ENCODE data around the gene PLAGL2. TPM values are rescaled to one million over a fixed set of nuclear protein-coding genes. Genes with fewer than 3 reads are reported as not detected.

Gene PLAGL2
- polyA plus RNA-seq, 1 donor from 2014 or later: 4.8 TPM

DNA sequence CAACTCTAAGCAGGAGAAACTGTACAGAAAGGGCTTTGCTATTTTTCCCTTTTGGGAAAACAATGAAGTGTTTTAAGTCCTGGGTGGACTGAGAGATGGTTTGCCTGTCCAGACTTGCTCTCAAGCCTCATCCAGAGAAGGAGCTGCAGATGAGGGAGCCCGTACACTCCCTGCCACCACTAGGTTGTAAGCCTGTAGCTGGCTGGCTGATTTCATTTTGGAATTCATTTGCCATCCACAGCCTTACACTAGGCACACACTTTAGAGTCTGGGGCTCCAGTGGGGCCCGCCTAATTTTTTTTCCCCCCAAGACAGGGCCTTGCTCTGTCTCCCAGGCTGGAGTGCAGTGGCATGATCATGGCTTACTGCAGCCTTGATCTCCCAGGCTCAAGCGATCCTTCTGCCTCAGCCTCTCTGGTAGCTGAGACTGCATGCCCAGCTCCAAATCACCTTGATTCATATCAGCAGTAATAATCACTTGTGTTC lies 28.5 kb upstream of the PLAGL2 start:
- Mint-ChIP-seq H3K27ac (no peak overlapping the region), H3K4me1 (peaks cover 16 to 23% (median 21%) of the 10 kb centered on the region in 3 donors), H3K4me3 (no peak overlapping the region), H3K27me3 (no peaks in the 10 kb centered on the region), H3K9me3 (no peaks in the 10 kb centered on the region), H3K36me3 (peaks cover 10% of the 10 kb centered on the region)

DNA sequence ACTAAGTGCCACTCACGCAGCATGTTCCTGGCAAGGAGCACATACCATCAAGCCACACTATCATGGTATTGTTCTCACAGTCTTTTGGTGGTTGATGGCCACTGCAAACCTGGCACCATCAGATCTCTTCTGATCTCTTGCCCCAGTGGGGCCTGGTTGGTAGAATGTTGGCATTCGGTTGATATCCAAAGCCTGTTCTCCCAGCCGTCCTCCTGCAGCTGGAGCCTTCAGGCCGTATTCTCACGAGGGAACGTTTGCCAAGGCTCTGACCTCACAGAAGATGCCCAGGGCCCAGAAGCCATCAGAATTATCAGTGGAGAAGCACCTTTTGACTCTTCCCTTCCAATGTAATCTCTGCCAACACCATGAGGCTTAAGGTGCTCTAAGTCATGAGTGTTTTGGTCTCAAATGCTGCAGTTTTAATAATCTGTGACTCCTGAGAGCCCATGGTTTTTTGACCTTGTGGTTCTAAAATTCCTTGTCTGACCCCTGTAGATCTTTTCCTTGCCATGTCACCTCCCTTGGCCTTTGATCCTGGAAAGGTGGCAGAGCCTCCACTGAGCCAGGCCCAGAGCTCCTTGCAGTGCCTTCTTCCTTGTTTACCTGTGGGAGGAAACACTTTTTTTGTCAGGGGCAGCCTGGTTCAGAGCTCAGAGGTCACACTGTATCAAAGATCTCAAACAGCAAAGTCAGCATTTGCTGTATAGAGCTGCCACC lies 27.9 kb upstream of the PLAGL2 start:
- peaks cover 10% of the 10 kb centered on the region for H3K36me3 Mint-ChIP-seq
- H3K4me1 Mint-ChIP-seq: peaks cover 15 to 22% (median 19%) of the 10 kb centered on the region in 3 donors
- no peaks in the 10 kb centered on the region for H3K27me3 Mint-ChIP-seq
- no peaks in the 10 kb centered on the region for H3K9me3 Mint-ChIP-seq
- H3K4me3 Mint-ChIP-seq: no peak overlapping the region
- no peak overlapping the region for H3K27ac Mint-ChIP-seq

DNA sequence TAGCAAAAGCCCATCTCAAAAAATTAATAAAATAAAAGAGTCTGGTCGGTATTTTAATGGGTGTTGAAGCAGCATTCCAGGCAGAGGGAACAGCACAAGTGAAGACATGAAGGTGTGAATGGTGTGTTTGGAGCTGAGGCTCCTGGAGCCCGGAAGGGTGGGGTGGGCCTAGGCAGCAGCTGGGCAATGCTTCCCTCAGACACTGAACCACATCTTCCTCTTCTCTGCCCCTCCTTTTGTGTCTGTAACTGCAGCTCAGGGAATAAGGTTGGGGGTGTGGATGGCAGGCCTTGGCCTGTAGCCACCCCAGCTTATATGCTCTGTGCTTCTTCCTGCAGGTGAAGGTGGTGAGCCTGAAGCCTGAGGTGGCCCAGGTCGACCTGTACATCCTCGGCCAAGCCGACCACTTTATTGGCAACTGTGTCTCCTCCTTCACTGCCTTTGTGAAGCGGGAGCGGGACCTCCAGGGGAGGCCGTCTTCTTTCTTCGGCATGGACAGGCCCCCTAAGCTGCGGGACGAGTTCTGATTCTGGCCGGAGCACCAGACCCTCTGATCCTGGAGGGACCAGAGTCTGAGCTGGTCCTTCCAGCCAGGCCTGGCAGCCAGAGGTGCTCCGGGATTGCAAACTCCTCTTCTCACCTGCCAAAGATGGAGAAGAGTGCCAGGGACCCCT lies 26.7 kb upstream of the PLAGL2 start:
- no peaks in the 10 kb centered on the region for H3K27me3 Mint-ChIP-seq
- H3K36me3 Mint-ChIP-seq: peaks cover 10% of the 10 kb centered on the region
- H3K4me1 Mint-ChIP-seq: peaks cover 7 to 12% (median 11%) of the 10 kb centered on the region in 3 donors
- H3K4me3 Mint-ChIP-seq: peak overlapping the region in 1 of 4 donors; percentile 22
- no peaks in the 10 kb centered on the region for H3K9me3 Mint-ChIP-seq
- H3K27ac Mint-ChIP-seq: no peak overlapping the region

DNA sequence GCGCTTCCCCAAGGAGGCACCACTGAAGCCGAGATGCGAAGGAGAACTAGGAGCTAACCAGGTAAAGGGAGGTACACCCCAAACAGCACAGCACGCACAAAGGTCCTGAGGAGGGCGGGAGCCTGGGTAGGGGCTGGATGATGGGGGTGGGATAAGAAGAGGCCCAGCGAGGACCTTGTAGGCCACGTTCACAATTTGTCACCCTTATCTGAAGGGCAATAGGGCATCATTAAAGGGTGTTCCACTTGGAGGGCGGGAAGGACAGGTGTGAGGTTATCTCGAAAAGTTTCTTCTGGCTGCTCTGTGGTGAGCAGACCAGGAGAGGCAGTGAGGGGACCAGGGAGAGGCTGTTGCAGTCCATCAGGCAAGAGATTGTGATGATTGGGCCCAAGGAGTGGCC lies 25.7 kb upstream of the PLAGL2 start:
- no peak overlapping the region for H3K27ac Mint-ChIP-seq
- no peaks in the 10 kb centered on the region for H3K9me3 Mint-ChIP-seq
- H3K4me3 Mint-ChIP-seq: no peak overlapping the region
- no peaks in the 10 kb centered on the region for H3K27me3 Mint-ChIP-seq
- peaks cover 7 to 12% (median 9%) of the 10 kb centered on the region in 3 donors for H3K4me1 Mint-ChIP-seq
- peaks cover 10% of the 10 kb centered on the region for H3K36me3 Mint-ChIP-seq

DNA sequence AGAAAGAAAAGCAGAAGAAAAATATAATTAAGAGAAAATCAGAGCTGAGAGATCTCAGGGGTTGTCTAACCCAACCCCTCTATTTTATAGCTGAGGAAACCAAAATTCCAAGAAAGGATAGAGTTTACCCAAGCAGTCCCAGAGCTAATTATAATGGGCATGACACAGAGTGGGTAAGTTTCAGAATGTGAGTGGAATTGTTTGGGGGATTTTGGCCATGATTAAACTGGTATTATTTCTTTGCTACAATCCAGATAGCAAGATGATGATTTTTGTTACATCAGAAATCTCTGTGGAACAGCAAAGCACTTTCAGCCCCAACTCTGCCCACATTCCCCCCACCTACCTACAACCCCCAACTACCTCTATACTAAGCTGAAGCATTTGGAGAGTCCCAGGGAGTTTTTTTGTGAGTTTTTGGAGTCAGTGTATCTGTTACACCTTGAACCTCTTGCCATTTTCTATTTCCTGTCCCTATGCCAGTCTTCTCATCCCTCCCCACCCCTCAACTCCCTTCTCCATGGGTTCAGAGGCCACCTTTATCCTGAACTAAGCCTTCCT lies 24.9 kb upstream of the PLAGL2 start:
- no peaks in the 10 kb centered on the region for H3K27me3 Mint-ChIP-seq
- H3K4me1 Mint-ChIP-seq: peaks cover 7 to 12% (median 9%) of the 10 kb centered on the region in 3 donors
- H3K4me3 Mint-ChIP-seq: peak overlapping the region in 1 of 4 donors; percentile 49
- H3K36me3 Mint-ChIP-seq: peaks cover 8% of the 10 kb centered on the region
- no peaks in the 10 kb centered on the region for H3K9me3 Mint-ChIP-seq
- peak overlapping the region; percentile 54 to 93 (median 58) for H3K27ac Mint-ChIP-seq

DNA sequence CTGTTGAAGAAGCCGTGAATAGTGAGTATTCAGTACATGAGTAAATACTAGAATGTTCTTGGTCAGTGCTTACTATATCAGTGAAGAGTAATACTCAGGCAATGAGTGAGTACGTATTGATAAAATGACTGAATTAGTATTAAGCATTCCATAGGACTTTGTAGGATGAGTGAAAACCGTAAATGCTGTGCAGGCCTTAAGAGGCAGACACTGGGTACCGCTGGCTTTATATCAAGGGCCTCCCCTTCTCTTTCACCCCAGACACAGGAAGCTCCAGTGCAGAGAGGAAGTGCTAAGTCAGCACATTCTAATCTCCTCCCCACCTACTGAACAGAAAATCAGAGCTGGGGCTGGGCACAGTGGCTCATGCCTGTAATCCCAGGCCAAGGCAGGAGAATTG lies 24.3 kb upstream of the PLAGL2 start:
- peak overlapping the region in 1 of 4 donors; percentile 49 for H3K4me3 Mint-ChIP-seq
- H3K4me1 Mint-ChIP-seq: peaks cover 7 to 12% (median 9%) of the 10 kb centered on the region in 3 donors
- H3K27ac Mint-ChIP-seq: peak overlapping the region; percentile 54 to 93 (median 58)
- H3K27me3 Mint-ChIP-seq: no peaks in the 10 kb centered on the region
- H3K9me3 Mint-ChIP-seq: no peaks in the 10 kb centered on the region
- H3K36me3 Mint-ChIP-seq: peaks cover 8% of the 10 kb centered on the region

DNA sequence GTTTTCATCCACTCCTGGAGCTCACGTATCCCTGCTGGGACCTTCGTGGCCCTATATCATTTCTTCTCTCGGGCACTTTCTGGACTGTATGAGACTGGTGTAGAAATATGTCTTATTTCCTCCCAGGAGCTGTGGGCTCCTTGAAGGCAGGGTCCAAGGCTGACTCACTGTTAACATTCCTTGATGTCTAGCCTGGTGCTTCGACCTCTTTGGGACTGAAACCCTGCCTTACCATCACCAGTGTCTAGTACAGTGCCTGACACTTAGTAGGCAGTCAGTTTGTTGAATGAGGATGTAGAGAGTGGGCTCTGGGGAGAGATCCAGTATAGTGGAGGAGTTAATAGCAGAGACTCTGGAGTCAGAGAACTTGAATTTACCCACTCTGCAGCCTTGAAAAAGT lies 23.7 kb upstream of the PLAGL2 start:
- Mint-ChIP-seq H3K4me3 (no peak overlapping the region), H3K4me1 (peaks cover 7 to 12% (median 9%) of the 10 kb centered on the region in 3 donors), H3K36me3 (peaks cover 8% of the 10 kb centered on the region), H3K27me3 (no peaks in the 10 kb centered on the region), H3K27ac (peak overlapping the region in 2 of 3 donors; percentile 58 to 93), H3K9me3 (no peaks in the 10 kb centered on the region)

DNA sequence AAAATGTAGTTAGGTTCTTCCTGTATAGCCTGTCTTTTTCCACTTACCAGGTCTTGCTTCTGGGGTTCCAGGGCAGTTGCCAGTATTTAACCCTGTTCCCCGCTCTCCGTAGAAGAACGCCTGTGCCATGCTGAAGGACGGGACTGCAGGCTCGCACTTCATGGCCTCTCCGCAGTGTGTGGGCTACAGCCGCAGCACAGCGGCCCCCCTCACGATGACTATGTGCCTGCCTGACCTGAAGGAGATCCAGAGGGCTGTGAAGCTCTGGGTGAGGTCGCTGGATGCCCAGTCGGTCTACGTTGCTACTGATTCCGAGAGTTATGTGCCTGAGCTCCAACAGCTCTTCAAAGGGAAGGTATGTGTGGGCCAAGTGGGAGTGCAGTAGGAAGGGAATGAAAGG lies 23.2 kb upstream of the PLAGL2 start:
- Mint-ChIP-seq H3K4me1 (peaks cover 7 to 12% (median 9%) of the 10 kb centered on the region in 3 donors), H3K27me3 (no peaks in the 10 kb centered on the region), H3K4me3 (peak overlapping the region in 1 of 4 donors; percentile 39), H3K9me3 (no peaks in the 10 kb centered on the region), H3K36me3 (peaks cover 8% of the 10 kb centered on the region), H3K27ac (peak overlapping the region in 1 of 3 donors; percentile 39)

DNA sequence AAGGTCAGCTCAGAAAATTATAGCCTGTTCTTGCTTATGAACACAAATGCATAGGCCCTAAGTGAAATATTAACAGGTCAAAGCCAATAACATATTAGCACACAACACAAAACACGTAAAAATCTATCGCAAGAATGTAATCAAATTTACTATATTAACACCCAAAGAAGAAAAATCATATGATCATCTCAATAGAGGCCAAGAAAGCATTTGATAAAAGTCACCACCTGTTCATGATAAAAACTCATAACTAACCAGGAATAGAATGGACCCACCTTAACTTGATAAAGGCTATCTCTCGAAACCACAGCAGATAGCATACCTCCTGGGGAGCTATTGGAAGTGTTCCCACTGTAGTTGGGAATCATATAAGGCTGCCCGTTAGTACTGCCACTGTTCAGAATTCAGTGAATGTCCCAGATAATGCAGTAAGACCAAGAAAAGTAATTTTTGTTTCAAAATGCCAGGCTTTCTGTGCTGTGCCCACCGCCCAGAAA lies 21.8 kb upstream of the PLAGL2 start:
- H3K36me3 Mint-ChIP-seq: peaks cover 5% of the 10 kb centered on the region
- H3K4me3 Mint-ChIP-seq: no peak overlapping the region
- no peaks in the 10 kb centered on the region for H3K9me3 Mint-ChIP-seq
- H3K27ac Mint-ChIP-seq: no peak overlapping the region
- peaks cover 7 to 12% (median 9%) of the 10 kb centered on the region in 3 donors for H3K4me1 Mint-ChIP-seq
- H3K27me3 Mint-ChIP-seq: no peaks in the 10 kb centered on the region

DNA sequence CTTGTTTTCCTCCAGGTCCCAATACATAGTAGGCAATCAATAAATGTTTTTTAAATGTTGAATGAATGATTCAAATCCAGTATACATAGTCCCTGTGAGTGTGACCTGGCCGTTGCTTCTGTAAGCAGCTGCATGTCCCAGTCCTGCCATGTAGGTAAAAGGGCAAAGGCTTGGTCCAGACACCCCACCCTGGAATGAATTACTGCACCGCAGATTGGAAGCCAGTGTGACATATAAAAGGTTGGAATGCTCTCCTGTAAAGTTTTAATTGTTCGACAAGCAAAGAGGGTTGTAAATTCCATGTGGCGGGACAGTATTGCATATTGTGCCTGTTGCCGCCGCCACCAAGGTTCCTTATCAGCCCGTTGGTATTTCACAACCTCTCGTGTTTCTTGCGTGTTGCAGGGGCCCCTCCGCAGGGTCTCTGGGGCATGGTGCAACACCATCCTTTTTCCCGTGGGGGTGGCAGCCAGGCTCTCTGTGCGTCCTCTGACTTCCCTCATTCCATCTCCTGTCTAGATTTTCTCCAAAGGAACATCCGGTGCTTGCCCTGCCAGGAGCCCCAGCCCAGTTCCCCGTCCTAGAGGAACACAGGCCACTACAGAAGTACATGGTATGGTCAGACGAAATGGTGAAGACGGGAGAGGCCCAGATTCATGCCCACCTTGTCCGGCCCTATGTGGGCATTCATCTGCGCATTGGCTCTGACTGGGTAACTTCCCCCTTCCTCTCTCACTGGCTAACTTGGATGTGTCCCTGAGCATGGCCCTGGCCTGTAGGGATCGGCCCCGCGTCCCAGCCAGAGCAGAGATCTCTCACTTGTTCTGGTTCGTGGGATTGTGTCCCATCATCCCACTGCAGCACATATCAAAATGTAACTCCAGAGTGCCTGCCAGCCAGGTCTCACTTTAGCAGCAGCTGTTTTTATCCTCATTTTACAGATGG lies 20.5 kb upstream of the PLAGL2 start:
- no peak overlapping the region for H3K4me3 Mint-ChIP-seq
- peaks cover 4% of the 10 kb centered on the region for H3K36me3 Mint-ChIP-seq
- no peak overlapping the region for H3K27ac Mint-ChIP-seq
- no peaks in the 10 kb centered on the region for H3K9me3 Mint-ChIP-seq
- H3K27me3 Mint-ChIP-seq: no peaks in the 10 kb centered on the region
- H3K4me1 Mint-ChIP-seq: peaks cover 7 to 12% (median 9%) of the 10 kb centered on the region in 3 donors

DNA sequence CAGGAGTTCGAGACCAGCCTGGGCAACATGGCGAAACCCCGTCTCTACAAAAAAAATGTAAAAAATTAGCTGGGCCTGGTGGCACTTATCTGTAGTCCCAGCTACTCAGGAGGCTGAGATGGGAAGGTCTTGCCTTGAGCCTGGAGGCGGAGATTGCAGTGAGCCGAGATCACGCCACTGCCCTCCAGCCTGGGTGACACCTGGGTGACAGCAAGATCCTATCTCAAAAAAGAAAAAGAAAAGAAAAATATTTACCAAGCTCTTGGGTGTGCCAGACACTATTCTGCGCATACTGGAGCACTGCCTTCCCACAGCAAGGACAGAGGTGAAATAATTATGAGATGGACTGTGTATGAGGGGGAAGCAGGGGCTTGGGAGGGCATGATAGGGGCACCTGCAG lies 19.8 kb upstream of the PLAGL2 start:
- H3K27ac Mint-ChIP-seq: no peak overlapping the region
- no peak overlapping the region for H3K4me3 Mint-ChIP-seq
- no peaks in the 10 kb centered on the region for H3K9me3 Mint-ChIP-seq
- peaks cover 7 to 12% (median 8%) of the 10 kb centered on the region in 3 donors for H3K4me1 Mint-ChIP-seq
- no peaks in the 10 kb centered on the region for H3K27me3 Mint-ChIP-seq
- peaks cover 4% of the 10 kb centered on the region for H3K36me3 Mint-ChIP-seq

DNA sequence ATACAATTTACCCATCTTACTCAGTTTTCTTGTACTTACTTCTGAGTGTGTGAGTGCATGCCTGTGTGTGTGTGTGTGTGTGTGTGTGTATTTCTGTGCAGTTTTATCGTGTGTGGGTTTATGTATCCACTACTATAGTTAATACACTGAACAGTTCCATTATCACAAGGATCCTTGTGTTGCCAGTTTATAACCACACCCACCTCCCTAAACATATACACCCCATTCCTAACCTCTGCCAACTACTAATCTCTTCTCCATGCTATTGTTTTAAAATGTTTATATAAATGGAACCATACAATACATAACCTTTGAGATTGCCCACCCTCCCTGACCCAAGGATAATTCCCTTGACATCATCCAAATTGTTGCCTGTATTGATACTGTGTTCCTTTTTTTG lies 18.8 kb upstream of the PLAGL2 start:
- H3K27ac Mint-ChIP-seq: peak overlapping the region in 1 of 3 donors; percentile 17
- no peaks in the 10 kb centered on the region for H3K9me3 Mint-ChIP-seq
- no peak overlapping the region for H3K4me3 Mint-ChIP-seq
- H3K4me1 Mint-ChIP-seq: peaks cover 0 to 3% (median 3%) of the 10 kb centered on the region in 3 donors
- no peaks in the 10 kb centered on the region for H3K27me3 Mint-ChIP-seq
- H3K36me3 Mint-ChIP-seq: peaks cover 4% of the 10 kb centered on the region

DNA sequence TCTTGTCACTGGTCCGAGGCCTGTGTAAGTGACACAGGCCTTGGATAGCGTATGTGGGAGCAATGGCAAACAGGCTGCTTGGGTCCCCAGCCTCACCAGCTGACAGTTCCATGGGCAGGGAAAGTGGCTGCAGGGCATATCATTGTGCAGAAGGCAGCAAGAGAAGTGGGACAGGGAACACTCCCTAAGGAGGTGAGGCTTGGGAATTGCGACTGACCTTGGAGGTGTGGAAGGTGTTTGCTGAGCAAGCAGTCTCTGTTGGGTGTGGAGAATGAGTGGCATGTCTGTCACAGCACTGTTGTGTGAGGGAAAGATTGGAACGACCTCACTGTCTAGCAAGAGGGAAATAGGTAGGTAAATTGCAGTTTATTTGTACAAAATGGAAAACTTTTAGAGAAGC lies 16.9 kb upstream of the PLAGL2 start:
- no peak overlapping the region for H3K27ac Mint-ChIP-seq
- H3K9me3 Mint-ChIP-seq: no peaks in the 10 kb centered on the region
- peaks cover 4% of the 10 kb centered on the region for H3K36me3 Mint-ChIP-seq
- no peak overlapping the region for H3K4me3 Mint-ChIP-seq
- H3K27me3 Mint-ChIP-seq: no peaks in the 10 kb centered on the region
- H3K4me1 Mint-ChIP-seq: no peaks in the 10 kb centered on the region

DNA sequence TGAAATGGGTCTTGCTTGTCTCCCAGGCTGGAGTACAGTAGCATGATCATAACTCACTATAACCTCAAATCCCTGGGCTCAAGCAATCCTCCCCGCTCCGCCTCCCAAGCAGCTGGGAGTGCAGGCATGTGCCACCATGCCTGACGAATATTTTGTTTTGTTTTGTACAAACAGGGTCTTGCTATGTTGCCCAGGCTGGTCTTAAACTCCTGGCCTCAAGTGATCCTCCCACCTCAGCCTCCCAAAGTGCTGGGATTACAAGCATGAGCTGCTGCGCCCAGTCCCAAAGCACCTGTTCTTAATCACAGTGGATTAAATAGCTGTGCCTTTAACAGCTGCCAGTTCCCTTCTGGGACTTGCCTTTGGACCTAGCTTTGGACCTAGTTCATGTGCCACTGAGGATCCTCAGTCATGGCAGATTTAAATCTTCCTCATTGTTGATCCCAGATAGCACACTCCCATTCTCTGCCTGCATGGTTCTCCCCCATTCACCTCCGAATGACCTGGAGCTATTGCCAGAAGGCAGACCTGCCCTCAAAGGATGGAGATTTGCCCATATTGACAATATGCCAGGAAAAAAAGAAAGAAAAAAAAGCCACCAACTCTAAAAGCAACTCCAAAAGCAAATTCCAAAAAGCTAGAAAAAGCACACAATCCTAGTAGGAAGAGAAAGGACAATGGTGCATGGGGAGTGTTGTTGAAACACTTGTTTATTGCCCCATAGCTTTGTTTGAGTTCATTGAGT lies 10.8 kb upstream of the PLAGL2 start:
- Mint-ChIP-seq H3K9me3 (no peaks in the 10 kb centered on the region), H3K36me3 (peaks cover 2% of the 10 kb centered on the region), H3K27me3 (no peaks in the 10 kb centered on the region), H3K27ac (no peak overlapping the region), H3K4me3 (no peak overlapping the region), H3K4me1 (peaks cover 0 to 7% (median 2%) of the 10 kb centered on the region in 3 donors)

All from IgD-negative memory B cell (primary cell).